HG03159 (cell line): ENCODE data around the gene CHIA.

Source experiments
- ATAC-seq: cut with Tn5 transposase; IDR thresholded peaks from one replicate; pipeline ENCODE4 v1.9.1; 2021; ENCODE audit warnings: mild to moderate bottlenecking, moderate library complexity; ENCODE audit not compliant: unreplicated experiment

CHIA gene

GRCh38 chr1:111290630-111291029 is at the start of gene CHIA:
TSS of gene CHIA (plus strand) at chr1:111290851. CDS start at chr1:111310468, 19,617 bp downstream.
- ATAC-seq: no peak

- no peak for ATAC-seq
Observed at GRCh38 chr1:111241797-111242196, 48.9 kb upstream of the CHIA start.

GRCh38 chr1:111242805-111243523 is 47.7 kb upstream of the CHIA start:
- no peak for ATAC-seq

GRCh38 chr1:111247125-111247838 is 43.4 kb upstream of the CHIA start:
- ATAC-seq: no peak

GRCh38 chr1:111249960-111250359 is 40.7 kb upstream of the CHIA start:
- ATAC-seq: no peak

- ATAC-seq: no peak
Observed at GRCh38 chr1:111251570-111251969, 39.1 kb upstream of the CHIA start.

GRCh38 chr1:111252786-111253185 is 37.9 kb upstream of the CHIA start:
- ATAC-seq: no peak

GRCh38 chr1:111253876-111254275 is 36.8 kb upstream of the CHIA start:
- no peak for ATAC-seq

- no peak for ATAC-seq
Observed at GRCh38 chr1:111256988-111257658, 33.5 kb upstream of the CHIA start.

GRCh38 chr1:111267801-111268508 is 22.7 kb upstream of the CHIA start:
- no peak for ATAC-seq

- ATAC-seq: no peak
Observed at GRCh38 chr1:111269825-111270406, 20.7 kb upstream of the CHIA start.

GRCh38 chr1:111270771-111271463 is 19.7 kb upstream of the CHIA start:
- no peak for ATAC-seq

GRCh38 chr1:111271464-111271801 is 19.2 kb upstream of the CHIA start:
- no peak for ATAC-seq

- no peak for ATAC-seq
Observed at GRCh38 chr1:111272081-111272480, 18.6 kb upstream of the CHIA start.

GRCh38 chr1:111274653-111275052 is 16.0 kb upstream of the CHIA start:
- ATAC-seq: no peak

- no peak for ATAC-seq
Observed at GRCh38 chr1:111275079-111275478, 15.6 kb upstream of the CHIA start.

- no peak for ATAC-seq
Observed at GRCh38 chr1:111275780-111276433, 14.7 kb upstream of the CHIA start.

- no peak for ATAC-seq
Observed at GRCh38 chr1:111279144-111279543, 11.5 kb upstream of the CHIA start.

GRCh38 chr1:111280267-111280666 is 10.4 kb upstream of the CHIA start:
- ATAC-seq: no peak

GRCh38 chr1:111281411-111281810 is 9.2 kb upstream of the CHIA start:
- no peak for ATAC-seq
